ENCODE data around the gene SMC3.

GRCh38 chr10:110553905-110554304, 13.6 kb upstream of the SMC3 start:
- TF ChIP-seq POLR2A (IDR thresholded peaks at IDR 0.05; ENCODE audit: borderline replicate concordance, extremely low read depth, insufficient read depth, insufficient read length) (no peak), SIN3A (IDR thresholded peaks at IDR 0.05; ENCODE audit: low read depth) (no peak), EZH2 (IDR thresholded peaks at IDR 0.05) (no peak), JUND (IDR thresholded peaks at IDR 0.05) (no peak), TCF7L2 (IDR thresholded peaks at IDR 0.05; ENCODE audit: borderline replicate concordance, extremely low read depth, insufficient read depth, insufficient read length) (no peak), EGR1 (IDR thresholded peaks at IDR 0.05; ENCODE audit: low read depth) (no peak), ZNF274 (IDR thresholded peaks at IDR 0.05; ENCODE audit: low read depth, low read length) (no peak)
- TF ChIP-seq, protein P1, sequence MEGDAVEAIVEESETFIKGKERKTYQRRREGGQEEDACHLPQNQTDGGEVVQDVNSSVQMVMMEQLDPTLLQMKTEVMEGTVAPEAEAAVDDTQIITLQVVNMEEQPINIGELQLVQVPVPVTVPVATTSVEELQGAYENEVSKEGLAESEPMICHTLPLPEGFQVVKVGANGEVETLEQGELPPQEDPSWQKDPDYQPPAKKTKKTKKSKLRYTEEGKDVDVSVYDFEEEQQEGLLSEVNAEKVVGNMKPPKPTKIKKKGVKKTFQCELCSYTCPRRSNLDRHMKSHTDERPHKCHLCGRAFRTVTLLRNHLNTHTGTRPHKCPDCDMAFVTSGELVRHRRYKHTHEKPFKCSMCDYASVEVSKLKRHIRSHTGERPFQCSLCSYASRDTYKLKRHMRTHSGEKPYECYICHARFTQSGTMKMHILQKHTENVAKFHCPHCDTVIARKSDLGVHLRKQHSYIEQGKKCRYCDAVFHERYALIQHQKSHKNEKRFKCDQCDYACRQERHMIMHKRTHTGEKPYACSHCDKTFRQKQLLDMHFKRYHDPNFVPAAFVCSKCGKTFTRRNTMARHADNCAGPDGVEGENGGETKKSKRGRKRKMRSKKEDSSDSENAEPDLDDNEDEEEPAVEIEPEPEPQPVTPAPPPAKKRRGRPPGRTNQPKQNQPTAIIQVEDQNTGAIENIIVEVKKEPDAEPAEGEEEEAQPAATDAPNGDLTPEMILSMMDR (IDR thresholded peaks at IDR 0.05 in 2 of 3, conservative IDR thresholded peaks at IDR 0.05 in 1 of 3; ENCODE audit: borderline replicate concordance in 1 of 3, insufficient read depth in 1 of 3, low read depth in 2 of 3, low read length in 2 of 3) = no peak
- TF ChIP-seq, protein P2, sequence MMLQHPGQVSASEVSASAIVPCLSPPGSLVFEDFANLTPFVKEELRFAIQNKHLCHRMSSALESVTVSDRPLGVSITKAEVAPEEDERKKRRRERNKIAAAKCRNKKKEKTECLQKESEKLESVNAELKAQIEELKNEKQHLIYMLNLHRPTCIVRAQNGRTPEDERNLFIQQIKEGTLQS (IDR thresholded peaks at IDR 0.05) = no peak

Measured in HCT116 (cell line).